Fibroblast of skin of back (primary cell): Measurements from ENCODE around the gene RDH13.
"Not testable (repeated sequence)": the region's sequence is repeated elsewhere in the genome, so short reads cannot be mapped to it uniquely, and the experiment has no call there.

Experiments used
- DNase-seq: peaks from one replicate; pipeline ENCODE4 v3.0.0-alpha.2; 2013

RDH13 gene

GRCh38 chr19:55012306-55012705, 50.6 kb downstream of the RDH13 start:
- no peak for DNase-seq

GRCh38 chr19:55010561-55010960, 52.4 kb downstream of the RDH13 start:
- DNase-seq = not testable (repeated sequence)

GRCh38 chr19:55008781-55009180, 54.2 kb downstream of the RDH13 start:
- not testable (repeated sequence) for DNase-seq

GRCh38 chr19:55008189-55008588, 54.8 kb downstream of the RDH13 start:
- not testable (repeated sequence) for DNase-seq

GRCh38 chr19:55007537-55007936, 55.4 kb downstream of the RDH13 start:
- not testable (repeated sequence) for DNase-seq

GRCh38 chr19:55006795-55007194, 56.2 kb downstream of the RDH13 start:
- not testable (repeated sequence) for DNase-seq

GRCh38 chr19:55005684-55006488, 57.1 kb downstream of the RDH13 start:
- DNase-seq = peak; percentile 66

GRCh38 chr19:55000761-55001160, 62.2 kb downstream of the RDH13 start:
- no peak for DNase-seq

GRCh38 chr19:54998751-54999239, 64.2 kb downstream of the RDH13 start:
- not testable (repeated sequence) for DNase-seq

GRCh38 chr19:54995561-54995960, 67.4 kb downstream of the RDH13 start:
- DNase-seq = no peak
